Fibroblast of lung (primary cell): ENCODE results near the gene ORM2. TPM values are rescaled to one million over a fixed set of nuclear protein-coding genes. Genes with fewer than 3 reads are reported as not detected.

Experiments
- DNase-seq, 2 donors: peaks; one replicate each; pipeline versions ENCODE4 v3.0.0 to v3.0.0-alpha.2; 2010; ENCODE audit warnings: low read depth in 2 of 2
- H2AFZ ChIP-seq: 2 replicates; pipeline ENCODE4 v1.5.1; 2012; ENCODE audit warnings: low read length, control low read depth, inconsistent platforms
- H3K27ac ChIP-seq: 2 replicates; pipeline ENCODE4 v1.5.1; 2011; ENCODE audit warnings: low read length, control low read depth; ENCODE audit not compliant: insufficient read depth
- H3K27me3 ChIP-seq: 2 replicates; pipeline ENCODE4 v1.5.1; 2011; ENCODE audit warnings: mild to moderate bottlenecking, low read length; ENCODE audit not compliant: control insufficient read depth, insufficient read depth
- H3K36me3 ChIP-seq: 2 replicates; pipeline ENCODE4 v1.5.1; 2011; ENCODE audit warnings: low read length; ENCODE audit not compliant: control insufficient read depth, insufficient read depth
- H3K4me1 ChIP-seq: 2 replicates; pipeline ENCODE4 v1.5.1; 2011; ENCODE audit warnings: low read length; ENCODE audit not compliant: control insufficient read depth, insufficient read depth; ENCODE audit errors: extremely low read depth
- H3K4me2 ChIP-seq: 2 replicates; pipeline ENCODE4 v1.5.1; 2011; ENCODE audit warnings: low read length, control low read depth; ENCODE audit not compliant: insufficient read depth; ENCODE audit errors: extremely low read depth
- H3K4me3 ChIP-seq, 4 experiments: fragments of 200-600 bp in 1 of 4; sonication (generic) in 1 of 4; replicated peaks in 1 of 4; 2 replicates each; pipeline ENCODE4 v1.5.1; 2011 to 2016; ENCODE audit warnings: low read length in 4 of 4, low read depth in 3 of 4, mild to moderate bottlenecking in 3 of 4, control low read depth in 2 of 4, inconsistent platforms in 1 of 4, mixed read lengths in 1 of 4; ENCODE audit not compliant: insufficient read depth in 1 of 4; ENCODE audit errors: control extremely low read depth in 1 of 4
- H3K79me2 ChIP-seq: 2 replicates; pipeline ENCODE4 v1.5.1; 2012; ENCODE audit warnings: mild to moderate bottlenecking, low read length, inconsistent platforms; ENCODE audit not compliant: control insufficient read depth, insufficient read depth
- H3K9ac ChIP-seq: 2 replicates; pipeline ENCODE4 v1.5.1; 2011; ENCODE audit warnings: mild to moderate bottlenecking, low read length, control low read depth; ENCODE audit not compliant: insufficient read depth
- H3K9me3 ChIP-seq: 2 replicates; pipeline ENCODE4 v1.5.1; 2012; ENCODE audit warnings: low read depth, low read length; ENCODE audit not compliant: control insufficient read depth, insufficient read depth
- H4K20me1 ChIP-seq: 2 replicates; pipeline ENCODE4 v1.5.1; 2011; ENCODE audit warnings: low read length; ENCODE audit not compliant: control insufficient read depth, insufficient read depth; ENCODE audit errors: extremely low read depth
- CTCF ChIP-seq, 2 donors: IDR thresholded peaks in 1 of 2; conservative IDR thresholded peaks in 1 of 2; 1 replicate in 1 of 2; 2 replicates in 1 of 2; pipeline ENCODE4 v1.5.1; 2011 to 2012; ENCODE audit warnings: low read length in 2 of 2, control low read depth in 1 of 2, inconsistent platforms in 1 of 2, low read depth in 1 of 2, mild to moderate bottlenecking in 1 of 2
- EZH2 ChIP-seq: IDR thresholded peaks from 2 replicates; pipeline ENCODE4 v1.5.1; 2012; ENCODE audit warnings: low read length, control low read depth, mild to moderate bottlenecking; ENCODE audit errors: missing control alignments
- polyA plus RNA-seq, 2 donors: library from polyadenylated mRNA; depleted of rRNA in 1 of 2; stranded (reverse) in 1 of 2; unstranded in 1 of 2; fragments of >200 nt; gene quantifications; 2 replicates each; pipeline ENCODE4 v1.2.1, GENCODE V29; 2011 to 2012; ENCODE audit warnings: missing spikeins in 1 of 2
- total RNA-seq: library from RNA; depleted of rRNA; stranded (reverse); fragments of >200 nt; gene quantifications from 2 replicates; pipeline ENCODE4 v1.2.1, GENCODE V29; 2014

ORM2 gene
- total and polyA plus RNA-seq, 2 donors (not counting 1 experiment from before 2014, with no cell fraction given), result not detected

GRCh38 chr9:114349713-114350480 is 20.2 kb downstream of the ORM2 start:
- Histone ChIP-seq H3K4me1 (peaks cover 13% of the 10 kb centered on the region), H3K9ac (no peak overlapping the region), H2AFZ (no peak overlapping the region), H3K36me3 (peaks cover 18% of the 10 kb centered on the region), H3K4me2 (no peak overlapping the region), H3K27me3 (no peaks in the 10 kb centered on the region), H3K4me3 (no peak overlapping the region), H3K9me3 (no peaks in the 10 kb centered on the region), H4K20me1 (no peaks in the 10 kb centered on the region), H3K79me2 (no peaks in the 10 kb centered on the region), H3K27ac (no peak overlapping the region)
- no peak for DNase-seq
- no peak for TF ChIP-seq EZH2
- TF ChIP-seq CTCF (conservative IDR thresholded peaks at IDR 0.05 in 1 of 2, IDR thresholded peaks at IDR 0.05 in 1 of 2; ENCODE audit: low read depth in 1 of 2, low read length in 2 of 2), result no peak

GRCh38 chr9:114350636-114351401 is 21.1 kb downstream of the ORM2 start:
- peaks cover 13% of the 10 kb centered on the region for H3K4me1 ChIP-seq
- H3K36me3 ChIP-seq, result peaks cover 18% of the 10 kb centered on the region
- no peaks in the 10 kb centered on the region for H3K9me3 ChIP-seq
- no peak overlapping the region for H3K4me3 ChIP-seq
- no peak for DNase-seq
- H2AFZ ChIP-seq, result no peak overlapping the region
- H3K79me2 ChIP-seq, result no peaks in the 10 kb centered on the region
- H3K27me3 ChIP-seq, result no peaks in the 10 kb centered on the region
- TF ChIP-seq EZH2 (no peak), CTCF (conservative IDR thresholded peaks at IDR 0.05 in 1 of 2, IDR thresholded peaks at IDR 0.05 in 1 of 2; ENCODE audit: low read depth in 1 of 2, low read length in 2 of 2) (no peak)
- H4K20me1 ChIP-seq, result no peaks in the 10 kb centered on the region
- no peak overlapping the region for H3K9ac ChIP-seq
- H3K4me2 ChIP-seq, result no peak overlapping the region
- H3K27ac ChIP-seq, result no peak overlapping the region

GRCh38 chr9:114351932-114352331 is 22.3 kb downstream of the ORM2 start:
- no peak for DNase-seq
- Histone ChIP-seq H2AFZ (no peak overlapping the region), H4K20me1 (no peaks in the 10 kb centered on the region), H3K4me2 (no peak overlapping the region), H3K9me3 (no peaks in the 10 kb centered on the region), H3K27me3 (no peaks in the 10 kb centered on the region), H3K79me2 (no peaks in the 10 kb centered on the region), H3K27ac (no peak overlapping the region), H3K36me3 (peaks cover 14% of the 10 kb centered on the region), H3K4me3 (no peak overlapping the region), H3K4me1 (peaks cover 13% of the 10 kb centered on the region), H3K9ac (no peak overlapping the region)
- TF ChIP-seq EZH2 (no peak), CTCF (conservative IDR thresholded peaks at IDR 0.05 in 1 of 2, IDR thresholded peaks at IDR 0.05 in 1 of 2; ENCODE audit: low read depth in 1 of 2, low read length in 2 of 2) (no peak)
